Measurements from ENCODE around the gene PRAF2.
A peak's percentile ranks its signal among the peaks of the same experiment; 100 is the strongest.

Gene PRAF2

GRCh38 chrX:49073601-49074575 lies at the start of gene PRAF2:
Gene PRAF2, minus strand, starts transcription at chrX:49074002. Its CDS starts 15 bp downstream, at chrX:49073987.
- TF ChIP-seq, protein P1, sequence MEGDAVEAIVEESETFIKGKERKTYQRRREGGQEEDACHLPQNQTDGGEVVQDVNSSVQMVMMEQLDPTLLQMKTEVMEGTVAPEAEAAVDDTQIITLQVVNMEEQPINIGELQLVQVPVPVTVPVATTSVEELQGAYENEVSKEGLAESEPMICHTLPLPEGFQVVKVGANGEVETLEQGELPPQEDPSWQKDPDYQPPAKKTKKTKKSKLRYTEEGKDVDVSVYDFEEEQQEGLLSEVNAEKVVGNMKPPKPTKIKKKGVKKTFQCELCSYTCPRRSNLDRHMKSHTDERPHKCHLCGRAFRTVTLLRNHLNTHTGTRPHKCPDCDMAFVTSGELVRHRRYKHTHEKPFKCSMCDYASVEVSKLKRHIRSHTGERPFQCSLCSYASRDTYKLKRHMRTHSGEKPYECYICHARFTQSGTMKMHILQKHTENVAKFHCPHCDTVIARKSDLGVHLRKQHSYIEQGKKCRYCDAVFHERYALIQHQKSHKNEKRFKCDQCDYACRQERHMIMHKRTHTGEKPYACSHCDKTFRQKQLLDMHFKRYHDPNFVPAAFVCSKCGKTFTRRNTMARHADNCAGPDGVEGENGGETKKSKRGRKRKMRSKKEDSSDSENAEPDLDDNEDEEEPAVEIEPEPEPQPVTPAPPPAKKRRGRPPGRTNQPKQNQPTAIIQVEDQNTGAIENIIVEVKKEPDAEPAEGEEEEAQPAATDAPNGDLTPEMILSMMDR (conservative IDR thresholded peaks at IDR 0.05; ENCODE audit: low read depth, low read length), result no peak
- DNase-seq (ENCODE audit: low read depth), result peak; percentile 93

GRCh38 chrX:49122499-49122898 lies 48.7 kb upstream of the PRAF2 start:
- peak overlapping the region; percentile 79 for H3K4me3 ChIP-seq (ENCODE audit: low read depth, low read length)
- TF ChIP-seq, protein P1 (conservative IDR thresholded peaks at IDR 0.05; ENCODE audit: low read depth, low read length), result no peak
- no peak for DNase-seq (ENCODE audit: low read depth)

More at GRCh38 chrX:49073601-49074575, at the start of gene PRAF2:
- H3K4me3 ChIP-seq (ENCODE audit: low read depth, low read length), result peak within 1 kb of the TSS; percentile 75

- peak; percentile 6 for DNase-seq (ENCODE audit: low read depth)
- no peak overlapping the region for H3K4me3 ChIP-seq (ENCODE audit: low read depth, low read length)
- TF ChIP-seq, protein P1 (conservative IDR thresholded peaks at IDR 0.05; ENCODE audit: low read depth, low read length), result no peak
Measured at GRCh38 chrX:49120091-49120490, 46.3 kb upstream of the PRAF2 start.

DNA sequence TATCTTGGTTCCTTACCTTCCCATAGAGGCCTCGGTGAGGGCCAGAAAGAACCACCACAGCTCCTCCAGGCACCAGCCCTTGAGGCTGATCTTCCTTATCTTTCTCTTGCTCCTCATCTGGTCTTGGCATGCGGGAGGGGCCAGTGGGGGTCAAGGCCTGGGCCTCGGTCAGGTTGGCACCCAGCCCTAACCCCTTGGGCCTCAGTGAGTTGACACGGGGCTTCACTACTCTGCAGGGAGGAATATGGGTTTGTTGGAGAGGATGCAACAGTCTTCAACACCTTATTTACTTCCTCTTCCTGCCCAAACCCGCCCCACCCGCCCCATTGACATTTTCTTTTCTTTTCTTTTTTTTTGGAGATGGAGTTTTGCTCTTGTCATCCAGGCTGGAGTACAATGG lies 43.8 kb upstream of the PRAF2 start:
- no peak overlapping the region for H3K4me3 ChIP-seq (ENCODE audit: low read depth, low read length)
- TF ChIP-seq, protein P1 (conservative IDR thresholded peaks at IDR 0.05; ENCODE audit: low read depth, low read length), result no peak

GRCh38 chrX:49116716-49117115 lies 42.9 kb upstream of the PRAF2 start:
- DNase-seq (ENCODE audit: low read depth), result no peak
- TF ChIP-seq, protein P1 (conservative IDR thresholded peaks at IDR 0.05; ENCODE audit: low read depth, low read length), result no peak
- no peak overlapping the region for H3K4me3 ChIP-seq (ENCODE audit: low read depth, low read length)

More for the DNA sequence above, 43.8 kb upstream of the PRAF2 start:
- DNase-seq (ENCODE audit: low read depth), result no peak

GRCh38 chrX:49116076-49116475 lies 42.3 kb upstream of the PRAF2 start:
- TF ChIP-seq, protein P1 (conservative IDR thresholded peaks at IDR 0.05; ENCODE audit: low read depth, low read length), result no peak
- no peak overlapping the region for H3K4me3 ChIP-seq (ENCODE audit: low read depth, low read length)
- DNase-seq (ENCODE audit: low read depth), result no peak

Data from choroid plexus epithelial cell (primary cell).